GM12891 (cell line): Measurements from ENCODE around the gene KIZ.

Experiments
- DNase-seq: peaks from one replicate; pipeline ENCODE4 v3.0.0; 2011; ENCODE audit warnings: low spot score; ENCODE audit not compliant: insufficient read length
- FAIRE-seq: peaks from 2 replicates; lab custom pipeline; 2011; peaks lifted over from hg19 to GRCh38; lab: Jason Lieb, UNC
- PAX5 ChIP-seq: IDR thresholded peaks from 2 replicates; pipeline ENCODE4 v1.6.1; 2011; ENCODE audit warnings: low read length, moderate library complexity, mild to moderate bottlenecking; ENCODE audit not compliant: insufficient read depth, severe bottlenecking
- POLR2A ChIP-seq: IDR thresholded peaks from 2 replicates; pipeline ENCODE4 v1.6.1; 2011; ENCODE audit warnings: low read depth, low read length, control low read depth
- POLR2AphosphoS5 ChIP-seq: IDR thresholded peaks from 2 replicates; pipeline ENCODE4 v1.6.1; 2011; ENCODE audit warnings: low read depth, low read length, control low read depth
- POU2F2 ChIP-seq: IDR thresholded peaks from 2 replicates; pipeline ENCODE4 v1.6.1; 2011; ENCODE audit warnings: low read depth, mild to moderate bottlenecking, control low read depth, low read length, moderate library complexity
- SPI1 ChIP-seq: IDR thresholded peaks from 2 replicates; pipeline ENCODE4 v1.6.1; 2011; ENCODE audit warnings: low read depth, low read length, control low read depth
- TAF1 ChIP-seq: IDR thresholded peaks from 2 replicates; pipeline ENCODE4 v1.6.1; 2011; ENCODE audit warnings: low read depth, low read length, control low read depth

Gene KIZ

GRCh38 chr20:21092806-21093205 is 33.1 kb upstream of the KIZ start:
- TF ChIP-seq TAF1 (no peak), POU2F2 (no peak), POLR2A (no peak), POLR2AphosphoS5 (no peak), SPI1 (no peak), PAX5 (no peak)
- DNase-seq (no peak), FAIRE-seq (no peak)

- TF ChIP-seq PAX5 (no peak), POU2F2 (no peak), POLR2AphosphoS5 (no peak), TAF1 (no peak), SPI1 (no peak), POLR2A (no peak)
- DNase-seq (no peak), FAIRE-seq (no peak)
These were observed 29.4 kb upstream of the KIZ start for GRCh38 chr20:21096321-21097043.

GRCh38 chr20:21099751-21100577 is 25.9 kb upstream of the KIZ start:
- TF ChIP-seq PAX5 (no peak), POU2F2 (peak; percentile 39; the same call in 1 of the 2 replicates), SPI1 (no peak)
- FAIRE-seq (no peak), DNase-seq (peak; percentile 49)

GRCh38 chr20:21100578-21101452 is 25.1 kb upstream of the KIZ start:
- DNase-seq (no peak), FAIRE-seq (no peak)
- TF ChIP-seq PAX5 (no peak), POLR2A (no peak), POLR2AphosphoS5 (no peak), SPI1 (no peak), TAF1 (no peak), POU2F2 (no peak)

- DNase-seq, result no peak
- no peak for FAIRE-seq
- no peak for TF ChIP-seq TAF1
- TF ChIP-seq SPI1, result no peak
- no peak for TF ChIP-seq POLR2A
- TF ChIP-seq PAX5, result no peak
- no peak for TF ChIP-seq POLR2AphosphoS5
- no peak for TF ChIP-seq POU2F2
These were observed 24.4 kb upstream of the KIZ start for GRCh38 chr20:21101453-21101931.

- no peak for DNase-seq
- TF ChIP-seq PAX5 (no peak), SPI1 (no peak), POLR2A (no peak), POLR2AphosphoS5 (no peak), TAF1 (no peak), POU2F2 (no peak)
- no peak for FAIRE-seq
These were observed 23.8 kb upstream of the KIZ start for GRCh38 chr20:21101932-21102575.

- DNase-seq (peak; percentile 26), FAIRE-seq (no peak)
- TF ChIP-seq SPI1 (no peak), PAX5 (no peak), TAF1 (no peak), POU2F2 (no peak), POLR2A (no peak), POLR2AphosphoS5 (no peak)
These were observed 23.1 kb upstream of the KIZ start for GRCh38 chr20:21102603-21103311.
